Measurements from ENCODE around the gene HMCN1.
A peak's percentile ranks its signal among the peaks of the same experiment; 100 is the strongest.

The HMCN1 gene

DNA sequence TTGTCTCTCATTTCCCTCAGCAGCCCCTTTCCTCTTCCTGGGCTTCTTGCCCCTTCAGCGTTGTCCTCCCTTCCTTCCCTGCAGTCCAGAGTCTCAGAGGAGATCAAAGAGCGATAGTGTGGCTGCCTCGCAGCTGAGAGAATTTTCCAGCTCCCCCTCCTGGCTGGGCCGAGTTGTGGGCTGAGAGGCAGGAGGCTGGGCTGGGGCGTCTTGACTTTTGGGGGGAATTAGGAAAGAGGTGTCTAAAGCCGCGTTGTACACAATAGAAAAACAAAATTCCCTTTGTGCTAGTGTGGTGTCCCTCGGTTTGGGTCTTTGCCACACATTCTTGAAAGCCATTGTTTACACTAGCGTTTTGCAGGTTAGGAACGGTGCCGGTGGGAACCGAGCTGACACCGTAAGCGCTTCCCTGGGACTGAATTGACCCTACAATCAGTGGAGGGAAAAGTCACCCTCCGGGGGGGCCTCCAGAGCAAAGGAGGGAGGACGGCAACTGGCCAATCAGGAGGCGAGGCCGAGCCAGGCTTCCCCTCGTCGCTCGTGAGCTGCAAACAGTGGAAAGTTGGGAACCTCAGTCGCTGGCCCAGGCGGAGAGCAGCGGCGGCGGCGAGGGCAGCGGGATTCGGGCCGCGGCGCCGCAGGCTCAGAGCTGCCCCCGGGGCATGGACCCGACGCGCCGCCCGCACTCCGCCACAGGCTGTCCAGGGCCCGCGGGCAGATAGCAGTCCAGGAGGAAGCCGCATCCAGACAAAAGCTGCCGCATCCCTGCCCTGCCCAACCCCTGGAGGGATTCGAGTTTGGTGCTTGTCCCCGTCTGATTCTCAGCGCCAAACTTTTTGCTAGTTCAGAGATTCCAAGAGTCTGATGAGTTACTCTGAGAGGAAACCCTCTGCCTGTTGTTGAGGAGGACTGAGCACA, at the start of gene HMCN1:
Gene HMCN1, plus strand, starts transcription at position 574 of the 918 bp plus-strand sequence. CDS start 389 bp downstream, outside the sequence.
- no peak for DNase-seq (ENCODE audit: low read depth, low spot score)

DNA sequence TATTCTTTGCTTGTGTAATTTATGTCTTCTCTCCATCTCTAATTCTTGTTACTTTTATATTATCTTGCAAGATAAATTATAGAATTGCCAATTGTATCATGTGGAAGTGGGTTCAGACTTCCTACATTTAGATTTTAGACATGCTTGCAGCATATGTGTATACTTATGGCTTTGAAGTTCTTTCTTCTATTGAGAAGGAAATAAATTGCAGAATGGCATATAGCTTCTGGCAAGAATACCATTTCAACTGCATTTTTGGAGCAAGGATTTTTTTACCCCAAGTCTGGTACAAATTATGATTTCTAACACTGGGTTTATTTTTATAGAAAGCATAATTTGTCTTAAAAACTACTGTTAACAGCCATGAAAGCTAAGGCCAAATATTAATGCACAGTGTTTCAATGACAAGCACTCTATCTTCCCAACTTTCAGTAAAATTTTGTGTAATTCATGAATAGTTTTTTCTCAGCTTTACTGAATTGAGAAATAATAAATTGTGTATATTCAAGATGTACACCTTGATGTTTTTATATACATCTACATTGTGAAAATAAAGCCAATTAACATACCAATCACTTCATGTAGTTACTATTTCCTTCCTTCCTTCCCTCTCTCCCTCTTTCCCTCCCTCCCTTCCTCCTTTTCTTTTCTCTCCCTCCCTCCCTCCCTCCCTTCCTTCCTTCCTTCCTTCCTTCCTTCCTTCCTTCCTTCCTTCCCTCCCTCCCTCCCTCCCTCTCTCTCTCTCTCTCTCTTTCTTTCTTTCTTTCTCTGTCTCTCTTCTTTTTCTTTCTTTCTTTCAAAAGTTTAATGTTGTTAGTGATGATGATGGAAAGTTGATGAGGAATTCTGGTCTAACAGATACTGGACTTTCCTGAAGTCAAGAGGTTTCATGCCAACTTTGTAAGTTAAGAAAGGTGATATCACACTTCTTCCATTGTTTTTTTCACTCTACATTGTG, 47.1 kb upstream of the HMCN1 start:
- DNase-seq (ENCODE audit: low read depth, low spot score): no peak

DNA sequence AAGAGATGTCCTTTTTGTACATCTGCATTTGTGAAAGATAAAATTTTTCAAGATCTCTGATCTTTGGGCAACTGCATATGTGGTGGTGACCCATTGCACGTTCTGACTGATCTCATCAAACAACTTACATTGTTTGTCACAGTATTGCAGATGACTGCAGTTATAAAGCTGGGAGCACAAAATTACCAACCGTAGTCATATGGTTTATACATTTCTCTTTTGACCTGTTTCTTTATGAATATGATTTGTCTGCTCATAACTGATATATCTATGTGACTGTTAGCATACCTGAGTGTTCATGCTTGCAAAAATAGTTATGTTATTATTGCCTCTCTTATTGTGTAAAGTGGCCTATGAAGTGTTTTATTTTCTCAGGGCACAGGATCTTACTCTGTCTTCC, 43.7 kb upstream of the HMCN1 start:
- DNase-seq (ENCODE audit: low read depth, low spot score): no peak

DNA sequence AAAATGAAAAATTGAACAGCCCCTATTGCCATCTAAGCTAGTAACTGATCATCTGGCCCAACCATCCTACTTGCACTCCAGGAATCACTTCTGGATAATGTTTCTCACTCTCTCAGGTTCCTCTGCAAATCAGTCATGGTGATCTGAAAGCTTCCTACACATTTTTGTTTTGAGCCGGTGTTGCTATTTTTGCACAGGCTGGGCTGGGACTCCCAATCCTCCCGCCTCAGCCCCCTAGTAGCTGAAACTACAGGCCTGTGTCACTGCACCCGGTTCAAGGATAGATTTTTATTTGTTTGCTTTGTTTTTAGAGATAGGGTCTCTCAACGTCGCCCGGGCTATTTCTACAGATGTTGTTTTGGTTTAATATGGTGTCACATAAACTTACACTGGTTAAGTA, 40.5 kb upstream of the HMCN1 start:
- no peak for DNase-seq (ENCODE audit: low read depth, low spot score)

DNA sequence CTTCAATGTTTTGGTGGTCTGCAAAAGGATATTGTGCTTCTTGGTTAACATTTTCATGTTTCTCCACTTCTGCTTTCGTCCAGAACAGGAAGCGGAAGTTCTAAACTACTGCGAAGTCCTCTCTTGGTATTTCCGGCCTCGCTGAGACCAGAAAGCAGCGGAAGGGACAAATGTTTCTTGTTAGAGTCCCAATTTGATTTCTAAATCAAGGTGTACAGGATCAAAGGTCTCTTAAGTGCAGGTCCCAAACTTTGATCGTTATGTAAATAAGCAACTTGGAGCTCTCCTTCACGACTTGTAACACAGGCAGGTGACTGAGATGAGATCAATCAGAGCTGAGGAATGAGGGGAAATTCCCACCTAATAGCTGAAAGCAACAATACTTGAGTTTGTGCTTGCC, 40.1 kb upstream of the HMCN1 start:
- DNase-seq (ENCODE audit: low read depth, low spot score): no peak

DNA sequence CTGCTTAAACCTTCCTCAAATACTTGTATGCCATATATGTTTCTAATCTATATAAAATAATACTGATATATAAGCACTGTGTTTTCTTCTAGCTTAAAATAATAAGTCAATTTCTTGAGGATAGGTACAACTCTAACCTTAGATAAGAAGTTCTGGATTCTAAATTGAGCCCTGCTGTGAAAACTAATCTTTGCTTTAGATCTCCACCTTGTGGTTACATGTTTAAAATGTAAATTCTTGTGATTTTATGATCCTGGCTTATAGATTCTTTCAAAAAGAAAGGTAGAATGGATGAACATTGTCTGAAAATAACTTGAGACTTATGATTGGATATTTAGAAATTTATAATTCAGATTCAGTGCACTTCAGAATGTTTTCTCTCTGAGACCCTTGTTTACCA, 38.9 kb upstream of the HMCN1 start:
- DNase-seq (ENCODE audit: low read depth, low spot score): no peak

DNA sequence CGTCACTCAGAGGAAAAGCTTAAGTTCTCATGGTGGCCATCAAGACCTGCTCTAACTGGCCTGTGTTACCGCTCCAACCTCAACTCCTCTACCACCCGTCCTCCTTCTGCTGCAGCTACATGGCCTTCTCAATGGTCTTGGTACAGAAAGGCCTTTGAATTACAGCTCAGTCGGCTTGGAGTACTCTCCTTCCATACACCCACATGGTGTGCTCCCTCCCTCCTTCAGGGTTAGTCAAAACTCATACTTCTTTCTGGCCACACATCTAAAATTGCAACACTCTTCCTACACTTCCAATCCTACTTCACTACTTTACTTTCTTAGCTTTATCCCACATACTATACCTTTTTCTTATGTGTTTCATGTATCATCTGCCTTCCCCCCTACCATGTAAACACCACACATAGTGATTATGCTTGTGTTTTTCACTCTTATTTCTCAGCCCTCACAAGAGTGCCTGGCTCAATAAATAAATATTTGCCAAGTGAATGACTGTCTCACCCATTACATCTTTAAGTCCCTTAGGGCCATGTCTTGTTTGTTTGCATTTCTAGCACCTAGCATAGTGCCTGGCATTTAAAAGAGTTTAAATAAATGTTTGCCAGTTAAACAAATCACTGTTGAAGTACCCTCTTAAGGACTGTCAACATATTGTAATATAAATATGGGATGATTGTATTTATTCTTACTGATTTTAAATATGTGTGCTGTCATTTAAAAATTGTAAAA, 37.6 kb upstream of the HMCN1 start:
- no peak for DNase-seq (ENCODE audit: low read depth, low spot score)

DNA sequence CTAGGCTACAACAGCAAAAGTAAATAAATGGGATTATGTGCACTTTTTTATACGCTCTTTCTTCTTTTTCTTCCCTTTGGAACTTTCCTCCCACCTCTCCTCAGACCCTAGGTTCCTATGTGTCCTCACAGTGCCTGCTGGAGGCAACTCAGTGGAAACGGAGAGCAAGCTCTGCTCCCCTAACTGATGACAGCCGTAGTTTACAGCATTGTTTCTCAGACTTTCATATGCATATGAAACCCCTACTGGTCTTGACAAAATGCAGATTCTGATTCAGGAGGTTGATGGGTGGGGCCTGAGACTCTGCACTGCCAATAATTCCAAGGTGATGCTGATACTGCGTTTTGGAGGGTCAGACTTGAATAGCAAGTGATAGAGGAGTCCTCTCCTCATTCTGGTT, 34.3 kb upstream of the HMCN1 start:
- DNase-seq (ENCODE audit: low read depth, low spot score): no peak

DNA sequence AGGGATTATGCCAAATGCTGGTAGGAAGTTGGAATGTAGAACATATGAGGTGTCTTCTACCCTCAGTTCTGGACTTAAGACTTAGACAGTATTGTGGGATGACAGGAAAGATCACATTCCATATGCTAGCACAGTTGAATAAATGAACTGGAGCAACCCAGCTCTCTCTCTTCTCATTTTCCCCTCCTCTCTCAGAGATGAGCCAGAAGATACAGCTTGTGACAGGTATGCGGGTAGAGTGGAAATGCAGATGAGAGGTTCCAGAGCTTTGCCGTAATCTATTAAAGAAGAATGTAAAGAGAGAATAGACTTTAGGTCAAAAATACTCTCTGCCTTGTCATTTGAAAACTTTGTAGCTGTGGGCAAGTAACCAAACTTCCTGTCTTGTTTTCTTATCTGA, 32.5 kb upstream of the HMCN1 start:
- no peak for DNase-seq (ENCODE audit: low read depth, low spot score)

DNA sequence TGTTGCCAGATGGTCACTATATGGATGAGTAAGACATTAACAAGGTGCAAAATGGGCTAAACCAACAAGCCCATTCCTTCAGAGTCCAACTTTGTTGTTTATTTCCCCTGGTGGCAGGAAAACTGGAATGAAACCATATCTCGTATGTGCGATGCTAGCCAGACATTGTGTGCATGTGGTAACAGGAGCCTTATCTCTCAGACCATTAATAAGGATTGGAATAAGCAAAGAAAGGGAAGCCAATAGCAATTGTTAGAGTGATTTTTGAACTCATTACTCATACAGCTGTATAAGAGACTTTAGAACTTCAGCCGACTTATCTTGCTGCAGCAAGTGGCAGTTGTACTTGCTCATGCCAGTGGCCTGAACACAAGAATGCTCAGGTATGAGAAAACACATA, 30.0 kb upstream of the HMCN1 start:
- DNase-seq (ENCODE audit: low read depth, low spot score): no peak

DNA sequence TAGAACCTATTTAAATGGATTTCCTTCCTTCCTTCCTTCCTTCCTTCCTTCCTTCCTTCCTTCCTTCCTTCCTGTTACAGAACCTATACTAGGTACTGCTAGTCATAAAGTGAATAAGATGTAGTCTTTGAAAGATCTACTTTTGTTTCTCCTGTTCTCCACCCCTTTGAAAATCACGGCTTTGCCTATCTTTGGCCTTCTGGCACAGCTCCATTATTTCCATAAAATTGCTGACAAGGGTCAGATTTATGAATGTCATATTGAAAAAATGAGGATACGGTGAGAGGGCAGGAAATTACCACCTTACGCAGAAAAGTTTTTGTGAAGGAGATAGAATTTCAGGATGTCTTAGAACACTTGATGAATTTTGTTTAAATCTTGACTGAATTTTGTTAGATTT, 18.1 kb upstream of the HMCN1 start:
- no peak for DNase-seq (ENCODE audit: low read depth, low spot score)

DNA sequence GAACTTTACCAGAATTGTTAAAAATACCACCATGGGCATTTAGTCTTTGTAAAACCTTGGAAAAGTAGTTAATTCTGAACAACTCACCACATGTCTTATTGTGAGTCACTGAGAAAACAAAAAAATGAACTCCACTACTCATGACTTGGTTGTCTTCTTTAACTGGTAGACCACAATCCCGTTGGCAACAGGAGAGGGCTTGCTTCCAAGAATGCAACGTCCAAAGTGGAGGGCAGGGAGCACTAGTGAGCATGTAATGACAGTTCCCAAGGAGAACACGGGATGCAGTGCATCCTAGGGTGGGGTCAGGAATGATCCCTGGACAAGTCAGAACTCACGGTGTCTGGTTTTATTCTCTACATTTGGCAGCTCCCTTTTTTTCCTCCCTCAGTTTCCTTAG, 15.2 kb upstream of the HMCN1 start:
- peak; percentile 77 for DNase-seq (ENCODE audit: low read depth, low spot score)

DNA sequence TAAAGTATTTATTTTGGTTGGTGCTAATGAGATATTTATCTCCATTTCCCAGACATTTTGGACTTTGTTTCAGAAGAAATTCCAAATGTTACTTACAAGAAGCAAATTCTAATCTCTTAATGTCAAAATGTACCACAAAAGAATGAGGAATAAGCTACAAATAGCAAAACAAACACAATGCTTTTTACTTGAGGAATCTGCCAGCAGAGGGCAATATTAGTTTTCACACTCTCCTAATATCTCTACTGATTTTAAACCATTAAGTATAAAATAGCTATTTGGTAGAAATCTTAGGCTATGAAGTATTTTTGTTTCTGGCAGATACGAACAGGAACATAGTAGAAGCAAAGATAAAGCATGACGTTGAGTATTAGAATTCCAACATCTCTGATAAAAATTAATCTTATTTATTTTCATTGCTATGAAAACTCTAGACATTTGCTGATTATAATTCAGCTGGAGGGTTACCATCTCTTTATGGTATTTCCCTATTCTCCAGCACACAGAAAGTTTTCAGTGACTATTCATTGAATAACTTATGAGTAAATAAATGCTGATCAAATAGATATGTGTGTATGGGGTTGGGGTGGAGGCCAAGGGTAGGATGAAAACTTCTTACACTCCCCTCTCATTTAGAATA, 13.4 kb upstream of the HMCN1 start:
- peak; percentile 26 for DNase-seq (ENCODE audit: low read depth, low spot score)

DNA sequence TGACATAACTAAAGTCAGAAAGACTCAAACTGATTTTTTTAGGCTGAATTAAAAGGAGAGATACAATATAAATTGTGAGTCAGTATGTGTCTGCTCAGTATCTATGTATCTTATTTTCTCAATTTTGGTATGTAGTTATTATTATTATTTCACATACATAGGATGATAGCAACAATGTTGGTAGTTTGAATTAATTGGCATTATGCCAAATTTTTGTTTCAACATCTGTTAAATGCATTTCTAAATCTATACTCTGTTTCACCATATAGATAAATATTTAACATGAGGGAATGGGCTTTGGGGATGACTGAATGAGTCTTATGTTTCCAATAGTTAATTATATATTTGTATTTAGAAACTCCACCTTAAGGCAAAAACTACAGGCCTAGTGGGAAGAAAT, 12.6 kb upstream of the HMCN1 start:
- DNase-seq (ENCODE audit: low read depth, low spot score): no peak

DNA sequence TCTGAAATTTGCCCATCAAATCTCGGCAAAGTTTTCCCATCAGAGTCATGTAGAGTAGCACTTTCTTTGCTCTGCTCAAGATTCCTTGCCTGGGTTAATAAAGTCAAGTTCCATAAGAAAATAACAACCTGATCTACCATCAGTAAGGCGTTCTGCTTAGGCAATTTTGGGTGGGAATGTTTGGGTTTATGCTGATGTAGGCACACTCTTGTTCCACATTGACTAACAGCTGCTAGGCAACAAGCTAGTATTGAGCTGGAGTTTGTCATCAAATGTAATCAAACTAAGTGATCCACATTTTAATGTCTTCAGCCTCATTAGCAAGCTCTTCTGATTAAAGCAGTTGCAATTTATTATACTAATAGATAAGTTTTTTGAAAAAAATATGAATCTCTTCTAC, 12.1 kb upstream of the HMCN1 start:
- no peak for DNase-seq (ENCODE audit: low read depth, low spot score)

DNA sequence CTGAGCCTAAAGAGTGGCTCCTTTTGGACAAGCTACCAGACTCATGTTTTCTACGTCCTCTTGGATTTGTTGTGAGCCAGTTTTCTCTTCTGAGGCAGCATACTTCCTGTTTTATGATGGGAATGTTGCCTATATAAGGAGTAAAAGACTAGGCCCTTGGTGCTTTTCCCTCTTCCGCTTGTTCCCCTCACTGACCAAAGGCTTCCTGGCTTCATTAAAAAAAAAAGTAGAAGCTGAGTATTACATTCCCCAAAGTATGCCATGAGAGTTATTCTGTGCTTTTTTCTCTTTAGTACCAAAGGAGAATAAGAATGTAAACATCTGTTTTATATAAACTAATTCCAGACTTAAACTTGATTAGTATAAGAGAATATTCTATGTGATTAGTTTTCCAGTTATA, 6.5 kb upstream of the HMCN1 start:
- no peak for DNase-seq (ENCODE audit: low read depth, low spot score)

DNA sequence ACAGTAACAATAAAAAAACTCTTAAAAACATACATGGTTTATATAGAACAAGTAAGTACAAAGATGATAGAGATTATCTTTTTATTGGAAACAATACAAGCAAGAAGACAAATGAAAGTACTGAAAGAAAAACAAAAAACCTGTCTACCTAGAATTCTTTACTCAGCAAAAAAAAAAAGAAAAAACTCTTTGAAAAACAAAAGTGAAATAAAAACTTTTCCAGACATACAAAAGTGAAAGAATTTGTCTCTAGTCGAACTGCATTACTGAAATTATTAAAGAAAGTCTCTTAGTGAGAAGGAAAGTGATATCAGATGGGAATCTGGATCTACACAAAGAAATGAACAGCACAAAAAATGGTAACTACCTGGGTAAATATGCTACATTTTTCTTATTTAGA, 2.7 kb upstream of the HMCN1 start:
- DNase-seq (ENCODE audit: low read depth, low spot score): no peak

DNA sequence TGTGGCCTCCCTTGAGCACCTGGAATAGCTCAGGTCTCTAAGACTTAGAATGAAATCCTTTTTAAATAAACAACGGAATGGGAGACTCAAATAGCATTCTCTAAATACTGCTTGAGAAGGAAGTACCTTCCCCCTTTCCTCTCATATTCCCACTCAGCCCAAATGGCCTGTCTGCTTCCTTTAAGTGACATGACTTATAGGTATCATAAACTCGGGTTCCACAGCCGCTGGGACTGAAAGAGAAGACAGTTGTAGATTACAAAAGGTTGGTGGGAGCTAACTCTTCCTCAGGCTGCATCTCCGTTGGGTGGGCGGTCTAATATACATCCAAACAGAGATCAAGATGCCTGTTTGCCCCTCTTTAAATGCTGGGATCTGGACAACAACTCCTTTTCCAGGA, 1.2 kb upstream of the HMCN1 start:
- no peak for DNase-seq (ENCODE audit: low read depth, low spot score)

DNA sequence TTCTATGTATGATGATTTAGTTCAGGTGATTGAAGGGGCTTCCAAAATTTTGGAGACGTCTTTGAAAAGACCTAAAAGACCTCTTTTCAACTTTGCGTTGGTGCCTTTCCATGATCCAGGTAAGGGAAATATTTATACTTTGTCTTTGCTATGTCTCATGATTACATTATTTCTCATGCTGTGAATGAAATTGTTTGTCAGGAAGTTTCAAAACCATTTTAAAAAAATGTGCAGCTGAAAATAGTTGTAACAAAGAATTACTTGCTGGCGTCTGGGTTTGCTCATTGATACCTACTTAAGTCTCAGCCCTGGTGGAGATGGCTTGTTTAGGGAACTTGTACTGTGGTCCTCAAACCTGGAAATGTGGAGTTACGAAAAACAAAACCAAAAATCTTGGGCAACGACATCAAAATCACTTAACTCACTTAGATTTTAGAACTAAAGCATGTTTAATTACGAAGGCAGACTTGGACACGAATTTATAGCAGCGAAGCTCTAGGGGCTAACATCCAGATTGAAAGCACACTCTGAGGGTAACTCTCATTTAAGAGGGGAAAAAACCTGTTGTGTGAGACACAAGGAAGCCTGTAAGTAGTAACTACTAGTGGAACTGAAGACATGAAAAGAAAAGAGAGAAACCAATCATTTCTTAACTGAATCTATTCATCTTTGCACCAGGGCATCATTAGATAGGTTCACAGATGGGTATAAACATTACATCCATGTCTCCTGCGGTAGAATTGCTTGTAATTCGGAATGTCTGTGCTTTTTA, 924 bp downstream of the HMCN1 start:
- no peak for DNase-seq (ENCODE audit: low read depth, low spot score)

DNA sequence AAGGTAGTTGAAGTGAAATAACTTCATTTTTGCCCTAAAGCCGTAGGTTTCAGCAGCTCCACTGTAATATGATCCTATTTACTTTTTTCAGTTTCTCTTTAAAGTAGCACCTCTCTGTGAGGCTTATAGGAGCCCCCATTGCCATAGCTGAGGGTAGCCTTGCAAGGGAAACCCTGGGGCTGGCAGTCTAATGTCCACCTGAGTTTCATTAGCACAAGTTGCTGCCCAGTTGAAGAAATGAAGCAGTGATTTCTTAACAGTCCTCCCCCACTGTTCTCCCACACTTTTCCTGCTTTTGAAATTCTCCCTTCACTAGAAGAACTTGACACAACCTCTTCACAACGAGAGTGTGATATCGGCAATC, 1.5 kb downstream of the HMCN1 start:
- no peak for DNase-seq (ENCODE audit: low read depth, low spot score)

DNA sequence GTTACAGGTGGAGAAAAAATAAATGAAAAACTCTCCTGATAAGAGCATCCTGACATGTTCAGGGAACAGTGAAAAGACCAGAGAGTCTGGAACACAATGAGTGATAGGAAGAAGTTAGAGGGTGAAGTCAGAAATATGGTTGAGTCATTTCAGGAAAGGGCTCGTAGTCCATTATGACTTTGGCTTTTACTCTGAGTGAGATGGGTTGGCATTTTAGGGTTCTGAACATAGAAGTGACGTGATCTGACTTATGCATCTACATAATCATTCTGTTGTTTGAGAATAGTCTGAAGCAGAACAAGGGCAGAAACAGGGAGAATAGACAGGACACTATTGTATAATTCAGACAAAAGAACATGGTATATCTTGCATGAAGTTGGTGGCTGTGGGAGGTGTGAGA, 5.8 kb downstream of the HMCN1 start:
- DNase-seq (ENCODE audit: low read depth, low spot score): no peak
